Measurements from ENCODE around the gene ZNF821. TPM values are rescaled to one million over a fixed set of nuclear protein-coding genes. Genes with fewer than 3 reads are reported as not detected.

Gene ZNF821
- total RNA-seq, 6 donors from 2014 or later, result 5.9 to 32.5 (median 7.4) TPM

- WGBS, 2 donors, result 41 to 46% methylated on average over 7 of the region's 7 CpGs
Observed at GRCh38 chr16:71893888-71894228, 9.9 kb upstream of the ZNF821 start.

DNA sequence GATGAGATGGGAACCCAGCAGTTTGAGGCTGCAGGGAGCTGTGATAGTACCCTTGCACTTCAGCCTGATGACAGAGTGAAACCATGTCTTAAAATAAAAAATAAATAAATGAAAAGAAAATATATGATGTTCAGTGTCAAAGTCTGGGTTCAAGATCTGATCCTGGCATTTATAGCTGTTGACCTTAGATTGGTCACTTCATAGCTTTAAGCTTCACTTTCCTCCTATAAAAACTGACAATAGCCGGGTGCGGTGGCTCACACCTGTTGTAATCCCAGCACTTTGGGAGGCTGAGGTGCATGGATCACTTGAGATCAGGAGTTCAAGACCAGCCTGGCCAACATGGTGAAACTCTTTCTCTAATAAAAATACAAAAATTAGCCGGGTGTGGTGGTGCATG, 5.2 kb upstream of the ZNF821 start:
- Histone ChIP-seq H3K4me1 (peaks cover 8 to 17% (median 11%) of the 10 kb centered on the region in 4 donors), H3K36me3 (no peaks in the 10 kb centered on the region), H3K9me3 (no peaks in the 10 kb centered on the region), H3K4me3 (no peak overlapping the region), H3K27ac (no peak overlapping the region), H3K27me3 (no peaks in the 10 kb centered on the region)
- DNase-seq (no peak), ATAC-seq (ENCODE audit: low FRiP score in 2 of 2) (no peak)
- 97 to 98% methylated on average over 3 of the region's 3 CpGs for WGBS, 2 donors
- TF ChIP-seq EP300 (IDR thresholded peaks at IDR 0.05) (no peak), POLR2A (IDR thresholded peaks at IDR 0.05) (no peak), POLR2AphosphoS5 (IDR thresholded peaks at IDR 0.05) (no peak)
- TF ChIP-seq, protein P1, sequence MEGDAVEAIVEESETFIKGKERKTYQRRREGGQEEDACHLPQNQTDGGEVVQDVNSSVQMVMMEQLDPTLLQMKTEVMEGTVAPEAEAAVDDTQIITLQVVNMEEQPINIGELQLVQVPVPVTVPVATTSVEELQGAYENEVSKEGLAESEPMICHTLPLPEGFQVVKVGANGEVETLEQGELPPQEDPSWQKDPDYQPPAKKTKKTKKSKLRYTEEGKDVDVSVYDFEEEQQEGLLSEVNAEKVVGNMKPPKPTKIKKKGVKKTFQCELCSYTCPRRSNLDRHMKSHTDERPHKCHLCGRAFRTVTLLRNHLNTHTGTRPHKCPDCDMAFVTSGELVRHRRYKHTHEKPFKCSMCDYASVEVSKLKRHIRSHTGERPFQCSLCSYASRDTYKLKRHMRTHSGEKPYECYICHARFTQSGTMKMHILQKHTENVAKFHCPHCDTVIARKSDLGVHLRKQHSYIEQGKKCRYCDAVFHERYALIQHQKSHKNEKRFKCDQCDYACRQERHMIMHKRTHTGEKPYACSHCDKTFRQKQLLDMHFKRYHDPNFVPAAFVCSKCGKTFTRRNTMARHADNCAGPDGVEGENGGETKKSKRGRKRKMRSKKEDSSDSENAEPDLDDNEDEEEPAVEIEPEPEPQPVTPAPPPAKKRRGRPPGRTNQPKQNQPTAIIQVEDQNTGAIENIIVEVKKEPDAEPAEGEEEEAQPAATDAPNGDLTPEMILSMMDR (IDR thresholded peaks at IDR 0.05), result no peak

More at GRCh38 chr16:71893888-71894228, 9.9 kb upstream of the ZNF821 start:
- ATAC-seq (ENCODE audit: low FRiP score in 2 of 2) (no peak), DNase-seq (no peak)
- no peaks in the 10 kb centered on the region for H3K27me3 ChIP-seq
- TF ChIP-seq, protein P1 (IDR thresholded peaks at IDR 0.05), result no peak
- TF ChIP-seq POLR2AphosphoS5 (IDR thresholded peaks at IDR 0.05), result no peak
- H3K4me3 ChIP-seq, result peak overlapping the region in 3 of 4 donors; percentile 77 to 90 (median 79)
- peak overlapping the region; percentile 93 to 97 (median 94) for H3K27ac ChIP-seq
- H3K4me1 ChIP-seq, result peaks cover 23 to 35% (median 28%) of the 10 kb centered on the region in 4 donors
- H3K9me3 ChIP-seq, result no peaks in the 10 kb centered on the region
- H3K36me3 ChIP-seq, result no peaks in the 10 kb centered on the region

DNA sequence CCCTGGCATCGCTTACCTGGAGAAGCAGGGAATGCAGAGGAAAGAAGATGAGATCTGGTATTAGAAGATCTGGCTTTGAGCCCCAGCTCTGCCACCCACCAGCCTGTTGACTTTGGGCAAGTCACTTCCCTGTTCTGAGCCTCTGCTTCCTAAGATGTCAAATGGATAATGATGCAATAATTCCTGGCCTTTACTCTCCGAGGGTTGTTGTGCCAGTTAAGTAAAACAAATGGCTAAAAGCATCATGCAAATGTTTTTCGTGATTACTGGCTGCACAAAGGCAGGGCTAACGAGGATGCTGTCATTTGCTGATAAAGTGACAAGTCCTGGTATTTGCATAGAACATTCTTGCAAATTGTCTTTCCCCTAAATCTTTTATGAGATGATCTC, 1.3 kb upstream of the ZNF821 start:
- Histone ChIP-seq H3K36me3 (peaks cover 0 to 4% (median 2%) of the 10 kb centered on the region in 4 donors), H3K27ac (peak overlapping the region in 2 of 4 donors; percentile 22 to 95), H3K4me1 (peaks cover 13 to 39% (median 27%) of the 10 kb centered on the region in 4 donors), H3K9me3 (no peaks in the 10 kb centered on the region), H3K27me3 (no peaks in the 10 kb centered on the region), H3K4me3 (no peak overlapping the region)
- no peak for ATAC-seq (ENCODE audit: low FRiP score in 2 of 2)
- 33 to 37% methylated on average over 4 of the region's 4 CpGs for WGBS, 2 donors
- peak in 1 of 2 donors; percentile 35 for DNase-seq
- no peak for TF ChIP-seq POLR2AphosphoS5 (IDR thresholded peaks at IDR 0.05)
- TF ChIP-seq, protein P1 (IDR thresholded peaks at IDR 0.05), result no peak
- no peak for TF ChIP-seq POLR2A (IDR thresholded peaks at IDR 0.05)
- TF ChIP-seq EP300 (IDR thresholded peaks at IDR 0.05), result no peak

GRCh38 chr16:71883168-71883848, 674 bp downstream of the ZNF821 start:
- Histone ChIP-seq H3K27ac (peak overlapping the region; percentile 88 to 96 (median 92)), H3K4me3 (peak overlapping the region; percentile 70 to 97 (median 91)), H3K4me1 (peaks cover 13 to 40% (median 28%) of the 10 kb centered on the region in 4 donors), H3K27me3 (no peaks in the 10 kb centered on the region), H3K36me3 (peaks cover 0 to 23% (median 5%) of the 10 kb centered on the region in 4 donors), H3K9me3 (no peaks in the 10 kb centered on the region)
- ATAC-seq (ENCODE audit: low FRiP score in 2 of 2) (peak; percentile 46 to 66), DNase-seq (peak in 1 of 2 donors; percentile 59)
- TF ChIP-seq, protein P1 (IDR thresholded peaks at IDR 0.05), result peak in 2 of 6 experiments; percentile 33 to 43
- no peak for TF ChIP-seq POLR2AphosphoS5 (IDR thresholded peaks at IDR 0.05)
- 2% methylated on average over 10 to 18 of the region's 46 CpGs for WGBS, 2 donors
